ENCODE measurements around the gene TRIM44. TPM values are rescaled to one million over a fixed set of nuclear protein-coding genes. Genes with fewer than 3 reads are reported as not detected.
"Not testable (repeated sequence)": the region's sequence is repeated elsewhere in the genome, so short reads cannot be mapped to it uniquely, and the experiment has no call there.

Gene TRIM44
- total RNA-seq, 1 experiment from 2014 or later = 191 TPM

DNA sequence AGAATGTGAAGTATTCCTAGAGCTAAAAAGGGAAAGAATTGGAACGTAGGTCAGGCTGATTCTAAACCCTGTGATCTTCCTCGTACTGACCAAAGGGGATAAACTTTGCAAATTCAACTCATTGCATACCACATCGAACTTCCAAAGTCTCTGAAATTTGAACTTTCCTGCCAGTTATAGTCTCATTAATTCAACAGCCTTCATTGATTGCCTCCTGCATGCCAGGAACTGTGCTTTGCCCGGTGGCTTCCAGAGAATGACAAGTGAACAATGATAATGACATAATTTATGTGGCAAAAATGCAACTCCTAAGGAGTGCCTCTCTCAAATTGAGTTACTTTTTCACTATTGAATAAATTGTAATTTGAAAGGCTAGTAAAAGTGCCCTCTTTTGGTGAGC is 173.6 kb downstream of the TRIM44 start:
- no peak overlapping the region for H3K4me3 ChIP-seq (ENCODE audit: low read depth, low read length, poor library complexity, severe bottlenecking)
- no TSS peak for BruUV-seq (replicated peaks)
- peak; percentile 43 for DNase-seq (ENCODE audit: low spot score)
- peaks cover 7% of the 10 kb centered on the region for H3K9me3 ChIP-seq (ENCODE audit: low read depth, low read length, poor library complexity, severe bottlenecking)
- CTCF ChIA-PET = interaction anchor here (0.6 to 3.2 kb wide), 2 partner anchors 14 to 255 kb away, joined by 3 to 27 read pairs; no protein-coding TSS in a partner anchor
- H3K36me3 ChIP-seq (ENCODE audit: insufficient read depth, low read length, poor library complexity, severe bottlenecking) = no peaks in the 10 kb centered on the region
- TF ChIP-seq, protein P1, sequence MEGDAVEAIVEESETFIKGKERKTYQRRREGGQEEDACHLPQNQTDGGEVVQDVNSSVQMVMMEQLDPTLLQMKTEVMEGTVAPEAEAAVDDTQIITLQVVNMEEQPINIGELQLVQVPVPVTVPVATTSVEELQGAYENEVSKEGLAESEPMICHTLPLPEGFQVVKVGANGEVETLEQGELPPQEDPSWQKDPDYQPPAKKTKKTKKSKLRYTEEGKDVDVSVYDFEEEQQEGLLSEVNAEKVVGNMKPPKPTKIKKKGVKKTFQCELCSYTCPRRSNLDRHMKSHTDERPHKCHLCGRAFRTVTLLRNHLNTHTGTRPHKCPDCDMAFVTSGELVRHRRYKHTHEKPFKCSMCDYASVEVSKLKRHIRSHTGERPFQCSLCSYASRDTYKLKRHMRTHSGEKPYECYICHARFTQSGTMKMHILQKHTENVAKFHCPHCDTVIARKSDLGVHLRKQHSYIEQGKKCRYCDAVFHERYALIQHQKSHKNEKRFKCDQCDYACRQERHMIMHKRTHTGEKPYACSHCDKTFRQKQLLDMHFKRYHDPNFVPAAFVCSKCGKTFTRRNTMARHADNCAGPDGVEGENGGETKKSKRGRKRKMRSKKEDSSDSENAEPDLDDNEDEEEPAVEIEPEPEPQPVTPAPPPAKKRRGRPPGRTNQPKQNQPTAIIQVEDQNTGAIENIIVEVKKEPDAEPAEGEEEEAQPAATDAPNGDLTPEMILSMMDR (conservative IDR thresholded peaks at IDR 0.05; ENCODE audit: low read depth, low read length) = no peak
- TF ChIP-seq EZH2 (IDR thresholded peaks at IDR 0.05; ENCODE audit: borderline replicate concordance, low read depth, low read length, poor library complexity, severe bottlenecking) = no peak
- H3K4me1 ChIP-seq (ENCODE audit: insufficient read depth, low read length, poor library complexity, severe bottlenecking) = peaks cover 6% of the 10 kb centered on the region
- POLR2A ChIA-PET (ENCODE audit: low non-redundant PET) = no interaction called here
- intact Hi-C loops (cut with micrococcal nuclease; ENCODE audit: unreplicated experiment) = loop anchor here (5.0 kb wide), 1 partner anchor 291 kb away; no protein-coding TSS in a partner anchor
- no peaks in the 10 kb centered on the region for H3K27me3 ChIP-seq (replicated peaks; ENCODE audit: insufficient read depth, low read depth, low read length, poor library complexity)
- no peak overlapping the region for H3K27ac ChIP-seq (ENCODE audit: low read depth, low read length, poor library complexity, severe bottlenecking)

DNA sequence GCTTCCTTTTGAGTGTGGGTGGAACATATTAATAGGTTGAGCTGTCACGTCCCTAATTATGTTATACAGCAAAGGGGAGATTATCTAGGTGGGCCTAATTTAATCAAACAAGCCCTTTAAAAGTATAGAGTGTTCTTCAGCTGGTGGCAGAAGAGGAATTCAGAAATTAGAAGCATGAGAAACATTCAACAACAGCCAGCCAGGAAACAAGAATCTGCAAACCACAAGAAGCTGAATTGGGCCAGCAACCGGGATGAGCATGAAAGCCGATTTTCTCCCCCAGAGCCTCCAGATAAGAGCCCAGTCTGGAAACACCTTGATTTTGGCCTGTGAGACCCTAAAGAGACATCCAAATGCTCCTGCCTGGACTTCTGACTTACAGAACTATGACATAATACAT is 175.5 kb downstream of the TRIM44 start:
- Histone ChIP-seq H3K27me3 (replicated peaks; ENCODE audit: insufficient read depth, low read depth, low read length, poor library complexity) (no peaks in the 10 kb centered on the region), H3K27ac (ENCODE audit: low read depth, low read length, poor library complexity, severe bottlenecking) (no peak overlapping the region), H3K36me3 (ENCODE audit: insufficient read depth, low read length, poor library complexity, severe bottlenecking) (no peaks in the 10 kb centered on the region), H3K4me3 (ENCODE audit: low read depth, low read length, poor library complexity, severe bottlenecking) (no peak overlapping the region), H3K4me1 (ENCODE audit: insufficient read depth, low read length, poor library complexity, severe bottlenecking) (peaks cover 6% of the 10 kb centered on the region), H3K9me3 (ENCODE audit: low read depth, low read length, poor library complexity, severe bottlenecking) (peaks cover 7% of the 10 kb centered on the region)
- intact Hi-C loops (cut with micrococcal nuclease; ENCODE audit: unreplicated experiment) = loop anchor here (5.0 kb wide), 1 partner anchor 289 kb away; no protein-coding TSS in a partner anchor
- DNase-seq (ENCODE audit: low spot score) = no peak
- ChIA-PET POLR2A (ENCODE audit: low non-redundant PET) (no interaction called here), CTCF (no interaction called here)
- TF ChIP-seq EZH2 (IDR thresholded peaks at IDR 0.05; ENCODE audit: borderline replicate concordance, low read depth, low read length, poor library complexity, severe bottlenecking) = no peak
- TF ChIP-seq, protein P1 (conservative IDR thresholded peaks at IDR 0.05; ENCODE audit: low read depth, low read length) = no peak
- no TSS peak for BruUV-seq (replicated peaks)

DNA sequence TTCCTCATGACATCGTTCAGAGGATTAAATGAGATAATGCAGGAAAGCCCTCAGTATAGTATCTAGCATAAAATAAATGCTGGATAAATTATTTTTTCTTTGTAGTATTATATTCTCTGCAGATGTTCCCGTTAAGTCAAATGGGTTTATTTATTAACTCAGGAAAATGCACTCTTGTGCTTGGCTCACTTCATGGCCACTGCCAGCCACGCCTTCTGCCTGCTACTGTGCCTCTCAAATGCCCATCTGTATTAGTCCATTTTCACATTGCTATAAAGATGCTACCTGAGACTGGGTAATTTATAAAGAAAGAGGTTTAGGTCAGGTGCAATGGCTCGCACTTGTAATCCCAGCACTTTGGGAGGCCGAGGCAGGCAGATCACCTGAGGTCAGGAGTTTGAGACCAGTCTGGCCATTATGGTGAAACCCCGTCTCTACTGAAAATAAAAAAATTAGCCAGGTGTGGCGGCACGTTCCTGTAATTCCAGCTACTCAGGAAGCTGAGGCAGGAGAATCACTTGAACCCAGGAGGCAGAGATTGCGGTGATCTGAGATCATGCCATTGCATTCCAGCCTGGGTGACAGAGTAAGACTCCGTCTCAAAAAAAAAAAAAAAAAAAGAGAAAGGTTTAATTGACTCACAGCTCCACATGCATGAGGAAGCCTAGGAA is 176.3 kb downstream of the TRIM44 start:
- H3K27me3 ChIP-seq (replicated peaks; ENCODE audit: insufficient read depth, low read depth, low read length, poor library complexity); DNase-seq (ENCODE audit: low spot score); H3K4me1 ChIP-seq (ENCODE audit: insufficient read depth, low read length, poor library complexity, severe bottlenecking); BruUV-seq (replicated peaks); H3K27ac ChIP-seq (ENCODE audit: low read depth, low read length, poor library complexity, severe bottlenecking); H3K36me3 ChIP-seq (ENCODE audit: insufficient read depth, low read length, poor library complexity, severe bottlenecking); H3K4me3 ChIP-seq (ENCODE audit: low read depth, low read length, poor library complexity, severe bottlenecking); POLR2A ChIA-PET (ENCODE audit: low non-redundant PET); H3K9me3 ChIP-seq (ENCODE audit: low read depth, low read length, poor library complexity, severe bottlenecking): not testable (repeated sequence)
- CTCF ChIA-PET = interaction anchor here (0.7 kb wide), 1 partner anchor 17 kb away, joined by 6 read pairs; no protein-coding TSS in a partner anchor
- intact Hi-C loops (cut with micrococcal nuclease; ENCODE audit: unreplicated experiment) = loop anchor here (5.0 kb wide), 1 partner anchor 288 kb away; no protein-coding TSS in a partner anchor
